Measurements from ENCODE around the gene XBP1. TPM values are rescaled to one million over a fixed set of nuclear protein-coding genes. Genes with fewer than 3 reads are reported as not detected.
"Not testable (repeated sequence)": the region's sequence is repeated elsewhere in the genome, so short reads cannot be mapped to it uniquely, and the experiment has no call there.

Gene XBP1
- total RNA-seq, 2 donors from 2014 or later = 206 to 255 TPM

DNA sequence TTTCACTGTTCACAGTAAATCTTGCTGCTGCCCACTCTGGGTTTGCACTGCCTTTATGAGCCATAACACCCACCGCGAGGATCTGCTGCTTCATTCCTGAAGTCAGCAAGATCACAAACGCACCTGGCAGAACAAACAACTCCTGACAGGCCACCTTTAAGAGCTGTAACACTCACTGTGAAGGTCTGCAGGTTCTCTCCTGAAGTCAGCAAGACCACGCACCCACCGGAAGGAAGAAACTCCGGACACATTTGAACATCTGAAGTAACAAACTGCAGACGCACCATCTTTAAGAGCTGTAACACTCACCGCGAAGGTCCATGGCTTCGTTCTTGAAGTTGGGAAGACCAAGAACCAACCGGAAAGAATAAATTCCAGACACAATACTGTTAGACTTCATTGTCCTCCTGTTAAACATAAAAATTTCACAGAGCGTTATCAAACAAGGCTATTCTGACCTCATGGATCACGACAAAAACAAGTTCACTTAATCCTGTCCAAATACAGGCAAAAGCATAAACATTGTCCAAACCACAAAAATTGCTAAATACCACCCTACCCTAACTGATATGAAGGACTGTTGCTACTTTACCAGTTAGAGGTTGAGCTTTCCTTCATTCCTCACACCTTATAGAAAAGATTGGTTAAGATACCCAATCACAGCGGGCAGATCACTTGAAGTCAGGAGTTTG is 30.8 kb downstream of the XBP1 start:
- no peak for ATAC-seq
- intact Hi-C loops (cut with DNase I, micrococcal nuclease) = no loop called here

DNA sequence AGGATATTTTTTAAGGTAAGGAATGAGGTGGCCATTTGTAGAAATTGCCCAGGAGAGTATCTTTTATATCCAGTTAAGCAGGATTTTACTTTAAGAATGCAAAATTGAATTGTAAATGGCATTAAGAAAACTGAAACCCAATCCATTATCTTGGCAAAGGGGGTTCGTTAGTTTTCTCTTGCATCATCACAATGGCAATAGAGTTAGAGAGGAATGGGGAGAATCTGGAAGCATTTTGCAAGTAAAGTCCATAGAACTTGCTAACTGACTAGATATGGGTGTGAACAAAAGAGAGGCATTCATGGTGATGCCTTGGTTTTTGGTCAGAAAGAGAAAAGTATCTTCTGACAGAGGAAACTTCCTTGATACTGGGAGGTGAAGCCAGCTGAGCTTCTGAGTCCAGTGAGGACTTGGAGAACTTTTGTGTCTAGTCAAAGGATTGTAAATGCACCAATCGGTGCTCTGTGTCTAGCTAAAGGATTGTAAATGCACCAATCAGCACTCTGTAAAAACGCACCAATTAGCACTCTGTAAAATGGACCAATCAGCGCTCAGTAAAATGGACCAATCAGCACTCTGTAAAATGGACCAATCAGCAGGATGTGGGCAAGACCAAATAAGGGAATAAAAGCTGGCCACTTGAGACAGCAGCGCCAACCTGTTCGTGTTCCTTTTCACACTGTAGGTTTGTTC is 31.5 kb downstream of the XBP1 start:
- DNase-seq (no peak), ATAC-seq (no peak)
- intact Hi-C loops (cut with DNase I, micrococcal nuclease) = no loop called here

More for the DNA sequence above, 30.8 kb downstream of the XBP1 start:
- DNase-seq = no peak

DNA sequence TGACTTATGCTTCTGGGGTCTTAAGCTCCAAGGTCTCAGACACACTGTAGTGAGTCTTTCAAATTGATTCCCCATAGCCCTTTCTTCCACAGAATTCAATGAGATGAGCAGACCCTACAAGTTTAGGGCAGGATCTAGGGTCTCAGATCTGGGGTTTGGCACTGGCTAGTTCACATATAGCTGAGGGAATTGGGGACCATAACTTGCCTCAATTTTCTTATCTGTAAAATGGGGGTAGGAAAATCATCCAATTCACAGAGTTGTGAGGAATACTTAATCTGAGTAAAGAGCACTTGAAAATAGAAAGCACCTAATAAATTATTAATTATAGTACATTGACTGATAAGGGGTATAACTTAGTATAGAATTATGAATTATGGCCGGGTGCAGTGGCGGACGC is 33.7 kb downstream of the XBP1 start:
- intact Hi-C loops (cut with DNase I, micrococcal nuclease) = no loop called here
- ATAC-seq (no peak), DNase-seq (no peak)

DNA sequence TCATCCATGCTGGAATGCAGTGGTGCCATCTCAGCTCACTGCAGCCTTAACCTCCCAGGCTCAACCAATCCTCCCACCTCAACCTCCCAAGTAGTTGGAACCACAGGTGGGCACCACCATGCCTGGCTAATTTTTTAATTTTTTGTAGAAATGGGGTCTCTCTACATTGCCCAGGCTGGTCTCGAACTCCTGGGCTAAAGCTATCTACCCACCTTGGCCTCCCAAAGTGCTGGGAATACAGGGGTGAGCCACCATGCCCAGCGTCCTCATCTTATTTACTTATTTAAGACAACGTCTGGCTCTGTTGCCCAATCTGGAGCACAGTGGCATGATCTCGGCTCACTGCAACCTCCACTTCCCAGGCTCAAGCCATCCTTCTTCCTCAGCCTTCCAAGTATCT is 38.4 kb downstream of the XBP1 start:
- intact Hi-C loops (cut with DNase I, micrococcal nuclease); ATAC-seq; DNase-seq: not testable (repeated sequence)

DNA sequence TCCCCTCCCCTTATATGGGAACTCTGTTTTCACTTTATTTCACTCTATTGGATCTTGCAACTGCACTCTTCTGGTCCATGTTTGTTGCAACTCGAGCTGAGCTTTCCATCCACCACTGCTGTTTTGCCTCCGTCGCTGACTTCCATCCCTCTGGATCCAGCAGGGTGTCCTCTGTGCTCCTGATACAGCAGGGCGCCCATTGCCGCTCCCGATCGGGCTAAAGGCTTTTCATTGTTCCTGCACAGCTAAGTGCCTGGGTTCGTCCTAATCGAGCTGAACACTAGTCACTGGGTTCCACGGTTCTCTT is 39.0 kb downstream of the XBP1 start:
- intact Hi-C loops (cut with DNase I, micrococcal nuclease) = no loop called here
- DNase-seq = no peak
- ATAC-seq = no peak

DNA sequence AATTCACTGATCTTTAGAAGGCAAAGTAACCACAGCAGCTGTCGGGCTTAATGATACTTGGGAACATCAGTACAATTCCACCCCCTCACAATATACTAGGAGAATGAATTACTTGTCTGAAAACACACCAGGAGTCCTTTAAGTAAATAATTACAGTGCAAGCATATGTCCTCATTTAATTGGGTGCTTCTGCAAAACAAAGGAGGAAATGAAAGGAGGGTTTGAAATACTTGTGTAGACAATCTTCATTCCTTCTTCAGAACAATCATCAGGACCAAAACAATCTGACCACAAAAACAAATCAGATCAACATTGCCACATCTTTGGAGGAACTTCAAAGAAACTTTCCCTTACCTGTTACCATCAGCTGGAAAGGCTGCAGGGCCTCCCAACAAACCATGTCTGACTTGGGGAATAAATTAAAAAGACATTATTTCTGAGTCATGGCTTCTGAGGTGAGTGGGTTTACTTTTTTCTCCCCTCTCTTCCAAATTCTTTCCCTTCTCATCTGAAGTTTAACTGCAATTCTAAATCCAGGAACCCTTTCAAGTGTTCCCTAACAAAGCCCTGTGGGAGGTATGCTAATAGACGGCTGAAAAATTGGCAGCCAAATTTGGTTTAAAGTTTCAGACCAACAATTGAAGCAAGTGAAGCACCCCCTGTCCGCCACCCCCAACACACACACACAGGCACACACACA is 40.4 kb downstream of the XBP1 start:
- peak; percentile 50 for ATAC-seq
- intact Hi-C loops (cut with DNase I, micrococcal nuclease) = no loop called here

DNA sequence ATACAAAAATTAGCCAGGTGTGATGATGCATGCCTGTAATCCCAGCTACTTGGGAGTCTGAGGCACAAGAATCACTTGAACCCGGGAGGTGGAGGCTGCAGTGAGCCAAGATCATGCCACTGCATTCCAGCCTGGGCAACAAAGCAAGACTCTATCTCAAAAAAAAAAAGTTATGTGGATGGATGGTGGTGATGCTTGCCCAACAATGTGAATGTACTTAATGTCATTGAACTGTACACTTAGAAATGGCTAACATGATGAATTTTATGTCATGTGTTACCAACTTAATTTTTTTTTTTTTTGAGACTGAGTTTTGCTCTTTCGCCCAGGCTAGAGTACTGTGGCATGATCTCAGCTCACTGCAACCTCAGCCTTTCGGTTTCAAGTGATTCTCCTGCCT is 45.9 kb downstream of the XBP1 start:
- intact Hi-C loops (cut with DNase I, micrococcal nuclease); DNase-seq; ATAC-seq: not testable (repeated sequence)

More for the DNA sequence above, 40.4 kb downstream of the XBP1 start:
- no peak for DNase-seq

DNA sequence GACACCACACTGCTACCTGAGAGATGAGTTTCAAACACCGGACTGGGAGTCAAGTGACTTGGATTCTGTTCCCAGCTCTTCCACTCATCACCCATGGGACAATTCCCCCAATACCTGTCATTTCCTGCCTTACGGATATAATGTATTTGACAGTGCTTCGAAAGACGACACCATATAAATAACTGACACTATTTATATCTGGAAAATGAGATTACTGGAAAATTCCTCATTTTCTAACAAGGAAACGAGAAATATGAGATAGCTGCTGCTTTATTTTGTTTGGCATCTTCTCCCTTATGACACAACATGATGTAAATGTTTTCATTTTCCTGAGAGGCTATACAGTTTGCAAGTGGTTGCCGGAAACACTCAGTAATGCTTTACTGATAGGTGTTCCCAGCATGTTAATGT is 49.9 kb downstream of the XBP1 start:
- ATAC-seq = no peak

More for the DNA sequence above, 49.9 kb downstream of the XBP1 start:
- intact Hi-C loops (cut with DNase I, micrococcal nuclease) = no loop called here
- DNase-seq = no peak

Other genes starting within 250 kb of the XBP1 start
- gene TTC28, start 120.7 kb downstream of the XBP1 start, total RNA-seq = 10 to 100 TPM in 1 of 2 donors, 1 to 10 TPM in 1; 8.8 to 12.0 TPM
- gene CHEK2, start 58.7 kb downstream of the XBP1 start, total RNA-seq = 10 to 100 TPM in 1 of 2 donors, 1 to 10 TPM in 1; 9.0 to 16.0 TPM
- 10 to 100 TPM; 10.9 to 12.8 TPM for gene HSCB, start 58.5 kb downstream of the XBP1 start, total RNA-seq
- gene CCDC117, start 27.9 kb downstream of the XBP1 start, total RNA-seq = 10 to 100 TPM; 15.2 to 17.0 TPM
- 1 to 10 TPM; 6.2 to 7.0 TPM for gene ZNRF3, start 83.0 kb upstream of the XBP1 start, total RNA-seq